Heart right ventricle (tissue), 16 donors: Measurements from ENCODE around the gene TTC3. TPM values are rescaled to one million over a fixed set of nuclear protein-coding genes. Genes with fewer than 3 reads are reported as not detected.
A peak's percentile ranks its signal among the peaks of the same experiment; 100 is the strongest.
"Not testable (repeated sequence)": the region's sequence is repeated elsewhere in the genome, so short reads cannot be mapped to it uniquely, and the experiment has no call there.

ENCODE experiments used
- ATAC-seq, 8 donors: fragments of 200-7000 bp; cut with Tn5 transposase; one replicate each; pipeline ENCODE4 v1.9.1; 2020; ENCODE audit warnings: mild to moderate bottlenecking in 8 of 8, moderate library complexity in 8 of 8, moderate number of reproducible peaks in 1 of 8
- DNase-seq, 2 donors: peaks; one replicate each; pipeline ENCODE4 v3.0.0-alpha.2; 2020
- H3K27ac ChIP-seq, 10 donors: fragments of 200-600 bp; sonication (generic) in 2 of 10; one replicate each; pipeline versions ENCODE4 v1.5.0 to v1.8.0; 2020 to 2022; ENCODE audit warnings: mild to moderate bottlenecking in 3 of 10
- H3K27me3 ChIP-seq, 7 donors: fragments of 200-600 bp; one replicate each; pipeline ENCODE4 v1.8.0; 2021 to 2022; ENCODE audit warnings: mild to moderate bottlenecking in 2 of 7
- H3K36me3 ChIP-seq, 9 donors: fragments of 200-600 bp; sonication (generic) in 1 of 9; one replicate each; pipeline versions ENCODE4 v1.5.0 to v1.8.0; 2020 to 2022; ENCODE audit warnings: mild to moderate bottlenecking in 2 of 9
- H3K4me1 ChIP-seq, 9 donors: fragments of 200-600 bp; sonication (generic) in 1 of 9; one replicate each; pipeline versions ENCODE4 v1.5.0 to v1.8.0; 2020 to 2022; ENCODE audit warnings: mild to moderate bottlenecking in 4 of 9
- H3K4me3 ChIP-seq, 10 donors: fragments of 200-600 bp; sonication (generic) in 2 of 10; one replicate each; pipeline versions ENCODE4 v1.5.0 to v1.8.0; 2020 to 2022; ENCODE audit warnings: mild to moderate bottlenecking in 7 of 10, moderate library complexity in 2 of 10
- H3K9me3 ChIP-seq, 11 donors: fragments of 200-600 bp in 10 of 11; sonication (generic) in 2 of 11; one replicate each; pipeline versions ENCODE4 v1.5.0 to v1.8.0; 2013 to 2022; ENCODE audit warnings: mild to moderate bottlenecking in 2 of 11, control low read depth in 1 of 11, moderate library complexity in 1 of 11
- CTCF ChIP-seq, 9 donors: fragments of 200-600 bp; sonication (generic) in 2 of 9; IDR thresholded peaks; one replicate each; pipeline versions ENCODE4 v1.5.0 to v1.8.0; 2021 to 2022; ENCODE audit warnings: antibody characterized with exemption in 9 of 9, mild to moderate bottlenecking in 5 of 9, moderate library complexity in 1 of 9
- WGBS, 2 donors: extraction: QIAGEN DNeasy Blood & Tissue Kit; methylation state at CpG; one replicate each; pipeline ENCODE4 v1.1.7; 2013; ENCODE audit warnings: inconsistent platforms in 1 of 2; 5-methylcytosine and 5-hydroxymethylcytosine counted together
- intact Hi-C, 10 donors: fragments of 100-400 bp; cut with DNase I; formaldehyde crosslinking; loops; one replicate each; pipeline versions ENCODE4 v1.11.1 to v1.14.2; 2022
- polyA plus RNA-seq, 2 donors: library from polyadenylated mRNA; stranded (reverse); fragments of 200-250 nt; gene quantifications; one replicate each; pipeline ENCODE4 v1.2.3, GENCODE V29; 2013
- total RNA-seq, 10 donors: library from RNA; stranded (reverse); fragmentation: NEBNext Ultra II Directional in 3 of 10; extraction: Animal tissue kit (Norgen Biotek cat#: 25700) in 3 of 10; gene quantifications; one replicate each; pipeline versions ENCODE4 v1.2.1 to v1.2.4, GENCODE V29; 2021 to 2023
- donor health status: Arrhythmogenic right ventricular cardiomyopathy.
- donor health status: ischemic (EF 13 %, LVEDD 7.1; RV severe dilation, severe dysfunction).
- donor health status: healthy with polysubstance abuse.
- donor health status: DM: no; HTN: yes; CAD: no.
- donor health status: DM: no; HTN: no; CAD: no.
- donor health status: ischemic (EF 25% LVEDD 6.9; RV normal size, moderate dysfunction).
- donor health status: ischemic (EF 25% LVEDD 5.7; RV mildly dilated, moderate dysfunction).
- donor health status: healthy.
- donor health status: DM: yes; HTN: yes; CAD: no.
- donor health status: Ischemic cardiomyopathy.
- donor health status: ischemic (EF 35%, LVEDD 5.7; RV mildly dilated, moderate dysfunction).
- donor health status: nonischemic (EF 11% LVEDD 7.7; RV severe dilation, severe dysfunction).
- donor health status: DM: yes; HTN: yes; CAD: no.
- donor health status: PGD.
- donor health status: ischemic (EF 29% LVEDD 5.4; RV normal size, mild dysfunction).
- donor health status: nonischemic (EF 23%, LVEDD 6.1; RV moderate dilation, normal function).

The TTC3 gene
- total and polyA plus RNA-seq, 12 donors, result 14.0 to 62.1 (median 50.1) TPM

DNA sequence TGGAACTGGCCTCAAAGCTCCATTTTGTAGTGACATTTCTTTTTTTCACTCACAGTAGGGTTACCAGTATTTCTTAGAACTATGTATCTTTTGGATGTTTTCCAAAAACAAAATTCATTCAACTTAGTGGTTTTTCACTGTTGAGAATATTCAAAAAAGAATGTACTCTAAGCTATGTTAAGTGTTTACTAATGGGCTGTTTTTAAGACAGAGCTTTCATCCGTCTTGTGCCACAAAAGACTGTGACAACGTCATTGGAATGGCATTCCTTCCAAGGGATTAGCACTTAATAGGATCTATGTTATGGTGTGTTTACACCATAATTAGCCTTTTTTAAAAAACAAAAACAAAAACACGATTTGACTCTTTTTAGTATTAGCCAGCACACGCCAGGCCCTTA is 66.8 kb downstream of the TTC3 start:
- no peak overlapping the region for H3K4me3 ChIP-seq
- H3K36me3 ChIP-seq, result peaks cover 0 to 90% (median 37%) of the 10 kb centered on the region in 9 donors
- no peaks in the 10 kb centered on the region for H3K27me3 ChIP-seq
- no peak overlapping the region for H3K27ac ChIP-seq
- 67 to 73% methylated on average over 4 of the region's 4 CpGs for WGBS, 2 donors
- DNase-seq, result no peak
- peaks cover 0 to 7% (median 0%) of the 10 kb centered on the region in 11 donors for H3K9me3 ChIP-seq
- ATAC-seq, result no peak
- no peaks in the 10 kb centered on the region for H3K4me1 ChIP-seq
- TF ChIP-seq CTCF (IDR thresholded peaks at IDR 0.05), result no peak
- intact Hi-C loops, result no loop called here

DNA sequence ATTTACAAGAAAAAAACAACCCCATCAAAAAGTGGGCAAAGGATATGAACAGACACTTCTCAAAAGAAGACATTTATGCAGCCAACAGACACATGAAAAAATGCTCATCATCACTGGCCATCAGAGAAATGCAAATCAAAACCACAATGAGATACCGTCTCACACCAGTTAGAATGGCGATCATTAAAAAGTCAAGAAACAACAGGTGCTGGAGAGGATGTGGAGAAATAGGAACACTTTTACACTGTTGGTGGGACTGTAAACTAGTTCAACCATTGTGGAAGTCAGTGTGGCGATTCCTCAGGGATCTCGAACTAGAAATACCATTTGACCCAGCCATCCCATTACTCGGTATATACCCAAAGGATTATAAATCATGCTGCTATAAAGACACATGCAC is 70.3 kb downstream of the TTC3 start:
- intact Hi-C loops, H3K9me3 ChIP-seq, H3K27ac ChIP-seq, ATAC-seq, H3K27me3 ChIP-seq, H3K4me3 ChIP-seq, DNase-seq: not testable (repeated sequence)
- Histone ChIP-seq H3K4me1 (peaks cover 0 to 11% (median 9%) of the 10 kb centered on the region in 9 donors), H3K36me3 (peaks cover 0 to 89% (median 22%) of the 10 kb centered on the region in 9 donors)
- WGBS, 2 donors, result 91 to 95% methylated on average over 3 to 5 of the region's 5 CpGs

- H3K27me3 ChIP-seq, result no peaks in the 10 kb centered on the region
- DNase-seq (no peak), ATAC-seq (peak in 1 of 8 donors; percentile 14)
- intact Hi-C loops, result no loop called here
- H3K4me3 ChIP-seq, result no peak overlapping the region
- TF ChIP-seq CTCF (IDR thresholded peaks at IDR 0.05), result no peak
- H3K36me3 ChIP-seq, result peaks cover 0 to 89% (median 31%) of the 10 kb centered on the region in 9 donors
- peak overlapping the region in 3 of 10 donors; percentile 20 to 68 (median 21) for H3K27ac ChIP-seq
- 78 to 81% methylated on average over 4 of the region's 4 CpGs for whole genome bisulfite sequencing, 2 donors
- H3K4me1 ChIP-seq, result peaks cover 0 to 11% (median 9%) of the 10 kb centered on the region in 9 donors
- no peaks in the 10 kb centered on the region for H3K9me3 ChIP-seq
Observed at GRCh38 chr21:37145635-37146111, 72.6 kb downstream of the TTC3 start.

DNA sequence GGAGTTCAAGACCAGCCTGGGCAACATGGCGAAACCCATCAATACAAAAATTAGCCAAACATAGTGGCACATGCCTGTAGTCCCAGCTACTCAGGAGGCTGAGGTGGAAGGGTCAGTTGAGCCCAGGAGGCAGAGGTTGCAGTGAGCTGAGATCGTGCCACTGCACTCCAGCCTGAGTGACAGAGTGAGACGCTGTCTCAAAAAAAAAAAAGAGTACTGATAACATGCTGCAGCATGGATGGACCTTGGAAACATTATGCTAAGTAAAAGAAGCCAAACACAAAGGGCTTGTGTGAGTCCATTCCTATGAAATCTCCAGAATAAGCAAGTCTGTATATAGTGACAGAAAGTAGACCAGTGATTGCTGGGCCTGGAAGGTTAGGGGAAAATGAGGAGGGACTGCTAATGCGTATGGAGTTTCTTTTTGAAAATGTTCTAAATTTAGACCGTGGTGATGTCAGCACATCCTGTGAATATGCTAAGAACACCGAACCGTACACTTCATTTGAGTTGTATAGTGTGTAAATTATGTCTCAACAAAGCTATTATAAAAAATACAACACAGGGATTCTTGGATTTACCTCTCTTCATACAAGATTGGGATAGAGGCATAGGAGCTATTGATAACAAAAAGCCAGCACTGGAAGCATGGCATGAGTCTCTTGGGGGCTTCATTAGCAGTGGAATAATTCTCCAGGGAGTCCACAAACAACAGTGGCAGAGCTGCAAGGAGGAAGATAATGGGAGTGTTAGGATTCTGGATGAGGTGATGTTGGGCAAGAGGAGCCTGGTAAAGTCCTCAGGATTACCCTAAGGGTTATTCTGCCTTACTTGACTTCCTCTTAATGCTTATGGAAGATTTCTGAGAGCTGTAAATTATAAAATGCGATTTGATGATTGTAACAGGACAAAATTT is 73.5 kb downstream of the TTC3 start:
- DNase-seq, result no peak
- H3K4me3 ChIP-seq, result no peak overlapping the region
- H3K27ac ChIP-seq, result peak overlapping the region in 8 of 10 donors; percentile 7 to 68 (median 24)
- peak in 7 of 8 donors; percentile 29 to 86 (median 54) for ATAC-seq
- 35 to 37% methylated on average over 8 of the region's 8 CpGs for WGBS, 2 donors
- H3K27me3 ChIP-seq, result no peaks in the 10 kb centered on the region
- intact Hi-C loops, result no loop called here
- no peaks in the 10 kb centered on the region for H3K9me3 ChIP-seq
- peaks cover 0 to 11% (median 9%) of the 10 kb centered on the region in 9 donors for H3K4me1 ChIP-seq
- TF ChIP-seq CTCF (IDR thresholded peaks at IDR 0.05), result no peak
- peaks cover 0 to 89% (median 31%) of the 10 kb centered on the region in 9 donors for H3K36me3 ChIP-seq
